ENCODE measurements around the gene ACOT7.
"Not testable (repeated sequence)": the region's sequence is repeated elsewhere in the genome, so short reads cannot be mapped to it uniquely, and the experiment has no call there.

The ACOT7 gene

DNA sequence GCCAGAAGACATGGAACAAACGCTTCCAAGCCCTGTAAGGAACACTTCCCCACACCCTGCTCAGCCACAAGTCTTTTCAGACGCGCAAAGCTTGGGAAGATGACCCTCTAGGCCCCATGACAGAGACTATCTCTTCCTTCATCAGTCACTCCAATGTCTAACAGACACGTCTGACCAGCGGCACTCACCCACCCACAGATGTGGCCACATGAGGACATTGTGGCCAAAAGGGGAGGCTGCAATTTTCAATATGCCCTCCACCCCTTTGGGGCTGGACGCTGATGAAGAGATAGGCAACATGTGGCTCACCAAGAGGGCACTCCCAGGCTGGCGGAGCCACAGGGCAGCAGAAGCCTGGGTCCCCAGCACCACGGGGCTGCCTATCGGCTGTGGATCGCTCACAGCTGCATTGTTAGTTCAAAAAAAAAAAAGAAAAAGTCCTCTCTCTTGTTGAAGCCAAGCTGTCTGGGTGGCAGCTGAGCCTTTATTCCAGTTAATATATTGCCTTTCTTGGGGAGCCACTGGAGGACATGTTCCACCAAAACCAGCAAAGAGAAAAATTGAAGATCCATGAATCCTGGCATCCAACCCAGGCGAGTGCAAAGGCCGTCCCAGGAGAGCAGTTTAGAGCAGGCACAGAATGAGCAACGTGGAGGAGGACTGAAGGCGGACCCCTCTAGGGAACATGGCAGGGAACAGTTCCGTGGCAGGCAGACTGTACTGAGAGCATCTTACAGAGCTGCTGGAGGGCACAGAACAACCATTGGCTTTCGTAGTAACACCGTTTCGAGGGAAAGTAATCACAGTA lies 80.0 kb downstream of the ACOT7 start:
- Histone ChIP-seq H3K36me3 (ENCODE audit: control insufficient read depth, insufficient read depth, low read length) (no peaks in the 10 kb centered on the region), H3K4me3 (ENCODE audit: insufficient read depth, low read depth, low read length) (no peak overlapping the region), H3K27me3 (ENCODE audit: control insufficient read depth, insufficient read depth, low read length, poor library complexity, severe bottlenecking) (no peaks in the 10 kb centered on the region), H3K9me3 (ENCODE audit: control insufficient read depth, low read length) (no peaks in the 10 kb centered on the region), H3K27ac (ENCODE audit: insufficient read depth, low read depth, low read length, poor library complexity, severe bottlenecking) (no peak overlapping the region), H3K4me1 (ENCODE audit: control insufficient read depth, insufficient read depth, low read length) (no peaks in the 10 kb centered on the region)
- 93% methylated on average over 18 of the region's 18 CpGs for WGBS, 2 experiments

DNA sequence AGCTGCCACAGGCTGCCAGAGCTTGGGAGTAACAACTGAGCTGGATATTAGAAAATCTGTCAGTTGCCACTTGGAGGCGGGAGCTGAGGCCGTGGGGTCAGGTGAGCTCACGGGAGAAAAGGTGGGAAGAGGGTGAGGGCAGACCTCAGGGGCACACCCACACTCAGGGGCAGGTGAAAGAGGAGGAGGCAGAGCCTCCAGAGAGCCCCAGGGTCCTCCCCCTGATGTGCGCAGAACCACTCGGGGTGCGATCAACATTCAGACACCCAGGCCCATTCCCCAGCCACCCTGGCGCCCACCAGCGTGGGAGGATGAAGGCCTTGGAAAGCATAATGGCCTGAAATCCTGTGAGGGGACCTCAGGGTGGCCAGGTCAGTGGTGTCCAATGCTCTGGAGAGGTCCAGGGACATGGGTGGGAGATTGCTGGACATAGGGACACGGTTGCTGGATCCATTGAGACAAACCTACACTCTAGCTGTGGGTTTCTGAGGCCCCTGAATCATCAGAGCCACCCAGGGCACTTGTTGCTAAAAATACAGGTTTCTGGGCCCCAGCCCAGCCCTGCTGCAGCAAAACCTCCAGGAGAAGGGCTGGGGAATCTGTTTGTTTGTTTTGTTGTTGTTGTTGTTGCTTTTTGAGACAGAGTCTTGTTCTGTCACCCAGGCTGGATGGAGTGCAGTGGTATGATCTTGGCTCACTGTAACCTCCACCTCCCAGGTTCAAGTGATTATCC lies 83.3 kb downstream of the ACOT7 start:
- Histone ChIP-seq H3K27me3 (ENCODE audit: control insufficient read depth, insufficient read depth, low read length, poor library complexity, severe bottlenecking) (no peaks in the 10 kb centered on the region), H3K4me3 (ENCODE audit: insufficient read depth, low read depth, low read length) (no peak overlapping the region), H3K4me1 (ENCODE audit: control insufficient read depth, insufficient read depth, low read length) (no peaks in the 10 kb centered on the region), H3K9me3 (ENCODE audit: control insufficient read depth, low read length) (no peaks in the 10 kb centered on the region), H3K27ac (ENCODE audit: insufficient read depth, low read depth, low read length, poor library complexity, severe bottlenecking) (no peak overlapping the region), H3K36me3 (ENCODE audit: control insufficient read depth, insufficient read depth, low read length) (peaks cover 10% of the 10 kb centered on the region)
- WGBS, 2 experiments: 93 to 96% methylated on average over 9 of the region's 9 CpGs

DNA sequence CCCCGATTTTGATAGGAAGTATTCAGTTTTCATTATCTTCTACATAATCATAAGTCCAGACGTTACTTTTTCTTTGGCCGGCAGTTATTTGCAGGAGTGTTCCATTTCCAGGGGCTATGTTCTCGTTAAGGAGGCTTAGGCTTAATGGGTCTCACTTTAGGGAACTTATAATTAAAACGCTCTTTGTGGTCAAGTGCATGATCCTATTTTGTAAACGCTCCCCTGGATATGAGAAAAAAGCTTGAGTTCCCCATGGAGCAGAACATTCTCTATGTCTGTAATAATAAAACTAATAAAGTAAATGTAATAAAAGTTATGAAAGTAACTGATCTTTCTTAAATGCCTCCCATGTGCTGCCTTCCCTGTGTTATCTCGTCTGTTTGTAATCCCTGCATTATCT lies 84.0 kb downstream of the ACOT7 start:
- Histone ChIP-seq H3K4me1 (ENCODE audit: control insufficient read depth, insufficient read depth, low read length) (no peaks in the 10 kb centered on the region), H3K27me3 (ENCODE audit: control insufficient read depth, insufficient read depth, low read length, poor library complexity, severe bottlenecking) (no peaks in the 10 kb centered on the region), H3K9me3 (ENCODE audit: control insufficient read depth, low read length) (no peaks in the 10 kb centered on the region), H3K27ac (ENCODE audit: insufficient read depth, low read depth, low read length, poor library complexity, severe bottlenecking) (no peak overlapping the region), H3K36me3 (ENCODE audit: control insufficient read depth, insufficient read depth, low read length) (peaks cover 10% of the 10 kb centered on the region), H3K4me3 (ENCODE audit: insufficient read depth, low read depth, low read length) (no peak overlapping the region)
- WGBS, 2 experiments: 94 to 95% methylated on average over 7 of the region's 7 CpGs

- 95 to 96% methylated on average over 13 of the region's 13 CpGs for WGBS, 2 experiments
- H3K27ac ChIP-seq (ENCODE audit: insufficient read depth, low read depth, low read length, poor library complexity, severe bottlenecking): no peak overlapping the region
- H3K9me3 ChIP-seq (ENCODE audit: control insufficient read depth, low read length): no peaks in the 10 kb centered on the region
- no peaks in the 10 kb centered on the region for H3K27me3 ChIP-seq (ENCODE audit: control insufficient read depth, insufficient read depth, low read length, poor library complexity, severe bottlenecking)
- H3K36me3 ChIP-seq (ENCODE audit: control insufficient read depth, insufficient read depth, low read length): peaks cover 10% of the 10 kb centered on the region
- H3K4me1 ChIP-seq (ENCODE audit: control insufficient read depth, insufficient read depth, low read length): peaks cover 4% of the 10 kb centered on the region
- no peak overlapping the region for H3K4me3 ChIP-seq (ENCODE audit: insufficient read depth, low read depth, low read length)
Observed at GRCh38 chr1:6308449-6308848, 85.1 kb downstream of the ACOT7 start.

DNA sequence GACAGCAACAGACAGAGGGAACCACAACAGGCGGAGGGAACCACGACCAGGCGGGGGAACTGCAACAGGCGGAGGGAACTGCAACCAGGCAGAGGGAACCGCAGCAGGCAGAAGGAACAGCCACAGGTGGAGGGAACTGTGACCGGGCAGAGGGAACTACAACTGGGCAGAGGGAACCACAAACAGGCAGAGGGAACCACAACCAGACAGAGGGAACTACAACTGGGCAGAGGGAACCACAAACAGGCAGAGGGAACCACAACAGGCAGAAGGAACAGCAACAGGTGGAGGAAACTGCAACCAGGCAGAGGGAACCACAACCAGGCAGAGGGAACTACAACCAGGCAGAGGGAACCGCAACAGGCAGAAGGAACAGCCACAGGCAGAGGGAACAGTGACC lies 85.9 kb downstream of the ACOT7 start:
- H3K4me3 ChIP-seq (ENCODE audit: insufficient read depth, low read depth, low read length); H3K27ac ChIP-seq (ENCODE audit: insufficient read depth, low read depth, low read length, poor library complexity, severe bottlenecking); H3K4me1 ChIP-seq (ENCODE audit: control insufficient read depth, insufficient read depth, low read length); H3K9me3 ChIP-seq (ENCODE audit: control insufficient read depth, low read length); H3K27me3 ChIP-seq (ENCODE audit: control insufficient read depth, insufficient read depth, low read length, poor library complexity, severe bottlenecking): not testable (repeated sequence)
- peaks cover 10% of the 10 kb centered on the region for H3K36me3 ChIP-seq (ENCODE audit: control insufficient read depth, insufficient read depth, low read length)
- 94 to 95% methylated on average over 7 of the region's 7 CpGs for WGBS, 2 experiments

DNA sequence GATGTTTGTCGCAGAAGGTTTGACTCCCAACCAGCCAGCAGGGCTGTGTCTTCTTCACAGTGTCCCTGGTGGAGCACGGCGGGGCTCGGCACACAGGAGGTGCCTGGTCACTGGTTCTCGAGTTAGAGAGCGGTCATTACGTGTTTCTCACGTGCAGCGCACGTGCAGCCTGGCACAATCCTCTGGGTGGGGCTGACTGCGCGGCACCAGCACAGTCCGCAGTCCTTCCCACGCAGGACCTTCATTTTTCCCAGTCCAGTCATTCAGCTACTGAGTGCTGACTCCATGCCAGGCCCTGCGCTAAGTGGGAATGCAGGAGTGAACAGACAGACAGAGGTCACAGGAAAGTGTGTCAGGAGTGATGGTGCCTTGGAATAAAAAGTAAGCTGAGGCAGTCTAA lies 86.5 kb downstream of the ACOT7 start:
- Histone ChIP-seq H3K27ac (ENCODE audit: insufficient read depth, low read depth, low read length, poor library complexity, severe bottlenecking) (no peak overlapping the region), H3K9me3 (ENCODE audit: control insufficient read depth, low read length) (no peaks in the 10 kb centered on the region), H3K4me3 (ENCODE audit: insufficient read depth, low read depth, low read length) (no peak overlapping the region), H3K27me3 (ENCODE audit: control insufficient read depth, insufficient read depth, low read length, poor library complexity, severe bottlenecking) (no peaks in the 10 kb centered on the region), H3K4me1 (ENCODE audit: control insufficient read depth, insufficient read depth, low read length) (peaks cover 4% of the 10 kb centered on the region), H3K36me3 (ENCODE audit: control insufficient read depth, insufficient read depth, low read length) (peaks cover 10% of the 10 kb centered on the region)
- 97 to 98% methylated on average over 15 of the region's 15 CpGs for WGBS, 2 experiments

DNA sequence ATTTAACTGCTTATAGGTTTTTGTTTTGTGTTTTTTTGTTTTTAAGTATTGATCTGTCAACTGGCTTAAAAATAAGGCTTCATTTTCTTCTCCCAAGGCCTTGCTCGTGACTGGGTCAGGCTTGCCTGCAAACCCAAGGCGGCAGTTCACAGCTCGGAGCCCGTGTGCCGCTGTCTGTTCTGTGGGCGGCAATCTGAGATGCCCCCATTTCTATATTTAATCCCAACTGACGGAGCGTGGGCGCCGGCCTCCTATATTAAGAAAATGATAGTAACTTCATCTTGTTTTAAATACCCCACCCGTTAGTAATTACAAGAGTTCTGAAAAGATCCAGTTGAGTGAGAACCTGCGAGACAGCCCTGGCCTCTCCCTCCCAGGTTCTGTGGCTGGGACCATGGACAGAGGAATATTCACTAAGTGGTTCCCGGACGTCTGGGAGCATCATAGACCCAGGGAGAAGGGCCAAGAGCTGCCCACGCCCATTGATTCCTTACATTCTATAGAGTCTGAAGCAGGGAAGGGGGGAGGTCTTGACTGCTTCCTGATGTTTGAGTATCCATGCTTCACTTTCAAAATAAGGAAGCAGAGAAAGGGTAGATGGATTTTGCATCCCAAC lies 90.1 kb downstream of the ACOT7 start:
- Histone ChIP-seq H3K9me3 (ENCODE audit: control insufficient read depth, low read length) (no peaks in the 10 kb centered on the region), H3K27ac (ENCODE audit: insufficient read depth, low read depth, low read length, poor library complexity, severe bottlenecking) (no peak overlapping the region), H3K36me3 (ENCODE audit: control insufficient read depth, insufficient read depth, low read length) (peaks cover 10% of the 10 kb centered on the region), H3K4me1 (ENCODE audit: control insufficient read depth, insufficient read depth, low read length) (peaks cover 4% of the 10 kb centered on the region), H3K4me3 (ENCODE audit: insufficient read depth, low read depth, low read length) (no peak overlapping the region), H3K27me3 (ENCODE audit: control insufficient read depth, insufficient read depth, low read length, poor library complexity, severe bottlenecking) (no peaks in the 10 kb centered on the region)
- 94 to 96% methylated on average over 15 of the region's 15 CpGs for WGBS, 2 experiments

- WGBS, 2 experiments: 94 to 96% methylated on average over 7 of the region's 7 CpGs
- no peak overlapping the region for H3K4me3 ChIP-seq (ENCODE audit: insufficient read depth, low read depth, low read length)
- H3K27me3 ChIP-seq (ENCODE audit: control insufficient read depth, insufficient read depth, low read length, poor library complexity, severe bottlenecking): no peaks in the 10 kb centered on the region
- H3K9me3 ChIP-seq (ENCODE audit: control insufficient read depth, low read length): no peaks in the 10 kb centered on the region
- H3K36me3 ChIP-seq (ENCODE audit: control insufficient read depth, insufficient read depth, low read length): peaks cover 10% of the 10 kb centered on the region
- H3K27ac ChIP-seq (ENCODE audit: insufficient read depth, low read depth, low read length, poor library complexity, severe bottlenecking): no peak overlapping the region
- H3K4me1 ChIP-seq (ENCODE audit: control insufficient read depth, insufficient read depth, low read length): peaks cover 4% of the 10 kb centered on the region
Observed at GRCh38 chr1:6302568-6302967, 91.0 kb downstream of the ACOT7 start.

GRCh38 chr1:6301526-6301925 lies 92.0 kb downstream of the ACOT7 start:
- peaks cover 5% of the 10 kb centered on the region for H3K36me3 ChIP-seq (ENCODE audit: control insufficient read depth, insufficient read depth, low read length)
- WGBS, 2 experiments: 93% methylated on average over 8 of the region's 8 CpGs
- no peak overlapping the region for H3K4me3 ChIP-seq (ENCODE audit: insufficient read depth, low read depth, low read length)
- peaks cover 4% of the 10 kb centered on the region for H3K4me1 ChIP-seq (ENCODE audit: control insufficient read depth, insufficient read depth, low read length)
- H3K9me3 ChIP-seq (ENCODE audit: control insufficient read depth, low read length): no peaks in the 10 kb centered on the region
- H3K27ac ChIP-seq (ENCODE audit: insufficient read depth, low read depth, low read length, poor library complexity, severe bottlenecking): no peak overlapping the region
- no peaks in the 10 kb centered on the region for H3K27me3 ChIP-seq (ENCODE audit: control insufficient read depth, insufficient read depth, low read length, poor library complexity, severe bottlenecking)

- 93 to 94% methylated on average over 32 of the region's 32 CpGs for WGBS, 2 experiments
- Histone ChIP-seq H3K36me3 (ENCODE audit: control insufficient read depth, insufficient read depth, low read length) (no peaks in the 10 kb centered on the region), H3K4me3 (ENCODE audit: insufficient read depth, low read depth, low read length) (no peak overlapping the region), H3K4me1 (ENCODE audit: control insufficient read depth, insufficient read depth, low read length) (peaks cover 4% of the 10 kb centered on the region), H3K9me3 (ENCODE audit: control insufficient read depth, low read length) (no peaks in the 10 kb centered on the region), H3K27ac (ENCODE audit: insufficient read depth, low read depth, low read length, poor library complexity, severe bottlenecking) (no peak overlapping the region), H3K27me3 (ENCODE audit: control insufficient read depth, insufficient read depth, low read length, poor library complexity, severe bottlenecking) (no peaks in the 10 kb centered on the region)
Observed at GRCh38 chr1:6300342-6301048, 93.1 kb downstream of the ACOT7 start.
